ENCODE measurements around the gene SLC25A44. TPM values are rescaled to one million over a fixed set of nuclear protein-coding genes. Genes with fewer than 3 reads are reported as not detected.

Gene SLC25A44
- total RNA-seq, 1 experiment from 2014 or later: 30.9 TPM

- ChIA-PET POLR2A (ENCODE audit: low non-redundant PET) (no interaction called here), CTCF (interaction anchor here (0.5 kb wide), 1 partner anchor 10 kb away, joined by 3 read pairs; no protein-coding TSS in a partner anchor)
- intact Hi-C loops (cut with micrococcal nuclease; ENCODE audit: unreplicated experiment): no loop called here
- Histone ChIP-seq H3K27me3 (replicated peaks; ENCODE audit: insufficient read depth, low read depth, low read length, poor library complexity) (no peaks in the 10 kb centered on the region), H3K27ac (ENCODE audit: low read depth, low read length, poor library complexity, severe bottlenecking) (no peak overlapping the region), H3K4me3 (ENCODE audit: low read depth, low read length, poor library complexity, severe bottlenecking) (no peak overlapping the region), H3K4me1 (ENCODE audit: insufficient read depth, low read length, poor library complexity, severe bottlenecking) (peaks cover 5% of the 10 kb centered on the region), H3K36me3 (ENCODE audit: insufficient read depth, low read length, poor library complexity, severe bottlenecking) (peaks cover 12% of the 10 kb centered on the region), H3K9me3 (ENCODE audit: low read depth, low read length, poor library complexity, severe bottlenecking) (no peaks in the 10 kb centered on the region)
- TF ChIP-seq EZH2 (IDR thresholded peaks at IDR 0.05; ENCODE audit: borderline replicate concordance, low read depth, low read length, poor library complexity, severe bottlenecking) (no peak), CTCF (conservative IDR thresholded peaks at IDR 0.05; ENCODE audit: low read depth, low read length) (no peak)
- no TSS peak for BruUV-seq (replicated peaks)
- no peak for DNase-seq (ENCODE audit: low spot score)
These were observed 24.0 kb downstream of the SLC25A44 start for GRCh38 chr1:156217871-156218270.

- no TSS peak for BruUV-seq (replicated peaks)
- POLR2A ChIA-PET (ENCODE audit: low non-redundant PET): no interaction called here
- peaks cover 23% of the 10 kb centered on the region for H3K36me3 ChIP-seq (ENCODE audit: insufficient read depth, low read length, poor library complexity, severe bottlenecking)
- no peaks in the 10 kb centered on the region for H3K4me1 ChIP-seq (ENCODE audit: insufficient read depth, low read length, poor library complexity, severe bottlenecking)
- H3K9me3 ChIP-seq (ENCODE audit: low read depth, low read length, poor library complexity, severe bottlenecking): no peaks in the 10 kb centered on the region
- CTCF ChIA-PET: no interaction called here
- H3K27me3 ChIP-seq (replicated peaks; ENCODE audit: insufficient read depth, low read depth, low read length, poor library complexity): no peaks in the 10 kb centered on the region
- intact Hi-C loops (cut with micrococcal nuclease; ENCODE audit: unreplicated experiment): no loop called here
- no peak for DNase-seq (ENCODE audit: low spot score)
- H3K27ac ChIP-seq (ENCODE audit: low read depth, low read length, poor library complexity, severe bottlenecking): no peak overlapping the region
- H3K4me3 ChIP-seq (ENCODE audit: low read depth, low read length, poor library complexity, severe bottlenecking): no peak overlapping the region
- no peak for TF ChIP-seq EZH2 (IDR thresholded peaks at IDR 0.05; ENCODE audit: borderline replicate concordance, low read depth, low read length, poor library complexity, severe bottlenecking)
These were observed 26.3 kb downstream of the SLC25A44 start for GRCh38 chr1:156220226-156220625.

- TF ChIP-seq CTCF (conservative IDR thresholded peaks at IDR 0.05; ENCODE audit: low read depth, low read length): no peak
- no peak for TF ChIP-seq EZH2 (IDR thresholded peaks at IDR 0.05; ENCODE audit: borderline replicate concordance, low read depth, low read length, poor library complexity, severe bottlenecking)
- POLR2A ChIA-PET (ENCODE audit: low non-redundant PET): no interaction called here
- no peaks in the 10 kb centered on the region for H3K9me3 ChIP-seq (ENCODE audit: low read depth, low read length, poor library complexity, severe bottlenecking)
- CTCF ChIA-PET: no interaction called here
- H3K4me1 ChIP-seq (ENCODE audit: insufficient read depth, low read length, poor library complexity, severe bottlenecking): no peaks in the 10 kb centered on the region
- no peaks in the 10 kb centered on the region for H3K27me3 ChIP-seq (replicated peaks; ENCODE audit: insufficient read depth, low read depth, low read length, poor library complexity)
- BruUV-seq (replicated peaks): no TSS peak
- intact Hi-C loops (cut with micrococcal nuclease; ENCODE audit: unreplicated experiment): no loop called here
- peaks cover 33% of the 10 kb centered on the region for H3K36me3 ChIP-seq (ENCODE audit: insufficient read depth, low read length, poor library complexity, severe bottlenecking)
- H3K4me3 ChIP-seq (ENCODE audit: low read depth, low read length, poor library complexity, severe bottlenecking): no peak overlapping the region
- no peak for DNase-seq (ENCODE audit: low spot score)
- no peak overlapping the region for H3K27ac ChIP-seq (ENCODE audit: low read depth, low read length, poor library complexity, severe bottlenecking)
These were observed 28.2 kb downstream of the SLC25A44 start for GRCh38 chr1:156221986-156222692.

GRCh38 chr1:156225677-156226014 lies 31.7 kb downstream of the SLC25A44 start:
- Histone ChIP-seq H3K9me3 (ENCODE audit: low read depth, low read length, poor library complexity, severe bottlenecking) (no peaks in the 10 kb centered on the region), H3K27me3 (replicated peaks; ENCODE audit: insufficient read depth, low read depth, low read length, poor library complexity) (no peaks in the 10 kb centered on the region), H3K4me1 (ENCODE audit: insufficient read depth, low read length, poor library complexity, severe bottlenecking) (no peaks in the 10 kb centered on the region), H3K27ac (ENCODE audit: low read depth, low read length, poor library complexity, severe bottlenecking) (no peak overlapping the region), H3K36me3 (ENCODE audit: insufficient read depth, low read length, poor library complexity, severe bottlenecking) (peaks cover 33% of the 10 kb centered on the region), H3K4me3 (ENCODE audit: low read depth, low read length, poor library complexity, severe bottlenecking) (no peak overlapping the region)
- no peak for TF ChIP-seq EZH2 (IDR thresholded peaks at IDR 0.05; ENCODE audit: borderline replicate concordance, low read depth, low read length, poor library complexity, severe bottlenecking)
- TF ChIP-seq CTCF (conservative IDR thresholded peaks at IDR 0.05; ENCODE audit: low read depth, low read length): no peak
- no peak for DNase-seq (ENCODE audit: low spot score)
- CTCF ChIA-PET: interaction anchor here (0.6 to 2.4 kb wide), 16 partner anchors 11 to 242 kb away, joined by 3 to 37 read pairs (median 4); partner anchors contain the start of genes PMF1 and SLC25A44
- intact Hi-C loops (cut with micrococcal nuclease; ENCODE audit: unreplicated experiment): loop anchor here (1.0 kb wide), 2 partner anchors 79 to 135 kb away; no protein-coding TSS in a partner anchor
- POLR2A ChIA-PET (ENCODE audit: low non-redundant PET): no interaction called here
- BruUV-seq (replicated peaks): no TSS peak
